GM21529 (cell line): Measurements from ENCODE around the gene RUNX1.
"Not testable (repeated sequence)": the region's sequence is repeated elsewhere in the genome, so short reads cannot be mapped to it uniquely, and the experiment has no call there.

ENCODE experiments used
- ATAC-seq: cut with Tn5 transposase; IDR thresholded peaks from one replicate; pipeline ENCODE4 v1.9.1; 2021; ENCODE audit not compliant: unreplicated experiment

RUNX1 gene

DNA sequence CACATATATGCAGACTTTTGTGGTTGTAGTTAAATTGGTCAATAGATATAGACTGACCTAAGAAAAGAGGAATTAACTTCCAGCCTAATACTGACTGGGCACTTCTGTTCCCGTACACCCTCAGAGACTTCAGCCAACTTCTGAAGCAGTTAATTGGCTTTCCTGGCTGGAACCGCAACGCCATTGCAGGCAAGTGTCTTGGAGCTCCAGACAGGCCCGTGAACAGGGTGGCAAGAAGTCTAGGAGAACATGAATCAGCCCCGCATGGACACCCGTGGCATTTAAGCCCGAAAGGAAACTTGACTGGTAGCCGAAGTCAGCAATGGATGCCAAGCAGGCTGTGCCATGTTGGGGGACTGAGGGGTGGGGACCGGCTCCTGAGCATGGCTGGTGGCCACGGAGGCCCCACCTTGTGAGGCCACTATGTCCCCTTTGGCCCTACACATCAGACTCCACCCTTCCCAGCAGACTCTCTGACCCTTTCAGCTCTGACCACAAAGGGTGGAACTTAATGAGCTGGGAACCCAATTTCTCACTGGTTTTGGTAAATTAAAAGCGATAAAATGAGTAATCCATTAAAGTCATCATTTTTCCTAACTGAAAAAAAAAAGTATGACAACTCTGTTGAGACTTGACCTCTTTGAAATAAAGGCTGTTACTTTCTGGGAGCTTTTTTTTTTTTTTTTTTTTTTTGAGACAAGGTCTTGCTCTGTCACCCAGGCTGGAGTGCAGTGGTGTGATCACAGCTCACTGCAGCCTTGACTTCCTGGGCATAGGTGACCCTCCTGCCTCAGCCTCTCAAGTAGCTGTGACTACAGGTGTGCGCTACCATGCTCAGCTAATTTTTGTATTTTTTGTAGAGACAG lies 54.1 kb downstream of the RUNX1 start:
- no peak for ATAC-seq

DNA sequence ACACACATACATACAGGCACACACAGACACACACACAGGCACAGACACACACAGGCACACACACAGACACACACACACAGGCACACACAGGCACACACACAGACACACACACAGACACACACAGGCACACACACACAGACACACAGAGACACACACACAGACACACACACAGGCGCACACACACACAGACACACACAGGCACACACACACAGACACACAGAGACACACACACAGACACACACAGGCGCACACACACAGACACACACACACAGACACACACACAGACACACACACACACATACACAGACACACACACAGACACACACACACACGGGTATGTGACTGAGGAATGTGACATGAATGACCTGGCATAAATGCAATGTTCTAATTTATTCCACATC lies 55.6 kb downstream of the RUNX1 start:
- not testable (repeated sequence) for ATAC-seq

DNA sequence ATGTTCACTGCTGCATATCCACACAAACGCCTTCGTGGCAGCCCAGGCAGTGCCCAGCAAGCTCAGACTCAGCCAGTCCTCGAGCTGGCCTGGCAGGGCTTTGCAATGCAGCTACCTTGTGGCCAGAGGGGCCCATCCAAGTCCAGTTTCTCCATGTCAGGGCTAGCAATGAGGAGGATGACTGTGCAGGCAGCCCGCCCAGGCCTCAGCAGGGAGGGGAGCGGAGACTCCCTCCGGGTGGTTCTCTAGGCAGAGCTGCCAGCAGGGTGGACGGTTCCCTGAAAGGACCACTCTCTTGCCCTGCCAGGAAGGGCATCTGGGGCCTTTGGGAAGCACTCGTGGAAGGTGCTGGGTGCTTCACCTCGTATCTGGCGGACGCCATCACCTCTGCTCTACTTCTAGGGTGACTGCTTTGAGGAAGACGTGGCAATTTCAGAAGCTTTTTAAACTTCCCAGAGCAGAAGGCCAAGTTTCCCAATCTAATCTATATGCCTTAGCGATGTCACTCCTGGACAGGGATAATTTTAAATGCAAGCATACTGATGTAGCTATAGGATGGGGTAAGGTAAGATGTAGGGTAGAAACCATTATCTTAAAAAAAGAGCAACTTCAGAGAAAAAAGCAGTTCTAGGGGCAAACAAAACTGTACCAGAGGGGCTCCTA lies 56.2 kb downstream of the RUNX1 start:
- no peak for ATAC-seq

DNA sequence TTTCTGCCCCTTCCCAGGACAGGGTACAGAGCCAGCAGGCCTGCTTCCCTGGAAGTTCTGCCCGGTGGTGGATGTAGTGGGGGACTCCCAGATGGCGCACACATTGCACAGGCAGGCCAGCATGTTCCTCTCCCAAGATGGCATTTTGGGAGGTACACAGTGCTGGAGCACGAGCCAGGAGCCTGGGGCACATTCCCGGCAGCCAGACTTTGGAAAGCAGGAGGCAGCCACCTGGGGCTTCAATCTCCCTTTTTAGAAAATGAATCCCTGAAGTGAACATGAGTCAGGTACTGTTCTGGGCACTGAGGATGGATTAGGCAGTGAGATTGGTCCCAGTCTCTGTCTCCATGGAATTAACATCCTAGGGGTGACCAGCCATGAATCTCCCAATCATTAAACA lies 56.9 kb downstream of the RUNX1 start:
- ATAC-seq: no peak

GRCh38 chr21:34991366-34991957 lies 57.6 kb downstream of the RUNX1 start:
- ATAC-seq: no peak

- no peak for ATAC-seq
Measured at GRCh38 chr21:34990842-34991241, 58.3 kb downstream of the RUNX1 start.

GRCh38 chr21:34989337-34990151 lies 59.6 kb downstream of the RUNX1 start:
- ATAC-seq: peak; percentile 32

- no peak for ATAC-seq
Measured at GRCh38 chr21:34988625-34989024, 60.5 kb downstream of the RUNX1 start.

DNA sequence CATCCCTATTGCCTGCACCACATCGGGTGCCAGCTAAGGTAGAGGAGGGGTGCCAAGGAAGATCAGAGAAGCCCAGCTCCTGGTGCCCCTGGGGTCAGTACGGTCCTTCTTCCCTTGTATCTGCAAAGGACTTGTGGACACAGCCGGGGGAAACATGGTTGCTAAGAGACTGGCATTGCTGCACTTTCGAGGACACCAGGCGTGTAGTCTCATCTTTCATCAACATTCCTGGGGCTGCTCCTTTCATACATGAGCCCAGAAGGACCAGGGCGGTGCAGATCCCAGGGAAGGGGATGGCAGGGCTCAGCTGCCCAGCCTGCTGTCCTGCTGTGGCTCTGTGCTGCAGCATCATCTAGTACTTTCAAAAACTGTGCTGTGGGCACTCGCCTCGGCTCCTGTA lies 61.0 kb downstream of the RUNX1 start:
- ATAC-seq: no peak

DNA sequence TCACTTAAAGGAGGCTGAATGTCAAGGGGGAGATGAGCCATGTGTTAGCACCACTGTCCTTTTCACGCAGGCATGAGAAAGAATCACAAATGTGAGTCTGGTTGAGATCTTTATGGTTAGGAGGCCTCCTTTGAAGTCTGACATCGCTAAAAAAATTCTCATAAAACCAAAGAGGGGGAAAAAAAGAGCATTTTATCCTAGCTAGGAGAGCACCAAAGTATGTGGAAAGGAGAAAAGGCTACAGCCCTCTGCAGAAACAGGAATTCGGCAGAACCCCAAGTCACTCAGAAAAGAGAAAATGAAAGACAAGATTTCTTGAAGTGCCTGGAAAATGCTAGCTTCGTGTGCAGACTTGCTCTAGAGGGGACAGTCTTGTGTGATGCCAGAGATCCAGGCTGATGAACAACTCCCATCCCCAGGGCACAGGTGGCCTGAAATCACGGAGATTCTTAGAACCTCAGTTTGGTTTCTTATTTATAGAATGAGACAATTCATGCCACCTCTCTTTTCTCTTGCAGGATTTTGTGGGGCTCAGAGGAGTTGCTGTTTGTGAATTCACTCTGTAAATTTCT lies 61.5 kb downstream of the RUNX1 start:
- ATAC-seq: no peak

- ATAC-seq: peak; percentile 57
Measured at GRCh38 chr21:34986561-34987500, 62.3 kb downstream of the RUNX1 start.

DNA sequence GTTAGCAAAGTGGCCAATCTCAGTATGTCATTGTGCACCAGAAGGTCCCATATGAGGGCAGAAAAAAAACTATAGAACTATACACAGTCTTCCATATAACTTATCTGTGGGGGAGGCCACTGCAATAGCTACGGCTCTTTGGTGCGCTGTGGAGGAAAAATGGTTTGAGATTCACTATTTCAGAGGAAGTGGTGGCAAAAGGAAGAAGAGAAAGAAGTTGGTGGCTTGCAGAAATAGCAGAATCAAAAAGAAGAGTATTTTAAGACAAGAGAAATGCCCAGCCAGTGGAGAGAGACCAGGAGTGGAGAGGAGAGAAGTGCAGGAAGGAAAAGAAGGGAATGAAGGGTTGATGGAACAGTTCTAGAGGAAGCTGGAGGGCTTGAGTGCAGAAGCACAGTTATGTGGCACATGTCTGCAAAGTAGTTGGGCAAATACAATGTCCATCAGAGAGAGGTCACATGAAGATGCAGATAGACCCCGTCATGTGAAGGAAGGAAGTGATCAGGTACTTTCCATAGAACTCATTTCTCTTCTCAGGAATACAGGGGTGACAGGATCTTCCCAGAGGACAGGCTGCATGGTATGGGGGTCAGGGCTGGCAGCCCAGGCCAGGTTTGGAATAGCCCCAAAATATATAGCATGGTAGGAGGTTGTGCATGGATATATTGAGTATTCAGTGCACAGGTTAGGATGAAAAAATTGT lies 64.6 kb downstream of the RUNX1 start:
- no peak for ATAC-seq

DNA sequence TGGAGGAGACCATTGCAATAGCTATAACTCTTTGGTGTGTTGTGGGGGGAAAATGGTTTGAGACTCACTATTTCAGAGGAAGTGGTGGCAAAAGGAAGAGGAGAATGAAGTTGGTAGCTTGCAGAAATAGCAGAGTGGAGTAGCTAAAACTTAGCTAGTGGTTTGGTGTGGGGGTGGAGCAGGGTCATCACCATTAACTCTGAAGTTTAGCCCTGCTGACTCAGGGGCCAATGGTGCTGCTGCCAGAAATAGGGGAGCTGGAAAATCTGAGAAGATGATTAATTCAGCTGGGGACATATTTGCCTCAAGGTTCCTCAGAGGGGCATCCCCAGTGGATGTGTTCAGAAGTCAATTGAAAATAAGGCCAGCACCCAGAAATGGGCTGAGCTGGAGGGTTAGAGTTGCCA lies 65.4 kb downstream of the RUNX1 start:
- ATAC-seq: no peak

DNA sequence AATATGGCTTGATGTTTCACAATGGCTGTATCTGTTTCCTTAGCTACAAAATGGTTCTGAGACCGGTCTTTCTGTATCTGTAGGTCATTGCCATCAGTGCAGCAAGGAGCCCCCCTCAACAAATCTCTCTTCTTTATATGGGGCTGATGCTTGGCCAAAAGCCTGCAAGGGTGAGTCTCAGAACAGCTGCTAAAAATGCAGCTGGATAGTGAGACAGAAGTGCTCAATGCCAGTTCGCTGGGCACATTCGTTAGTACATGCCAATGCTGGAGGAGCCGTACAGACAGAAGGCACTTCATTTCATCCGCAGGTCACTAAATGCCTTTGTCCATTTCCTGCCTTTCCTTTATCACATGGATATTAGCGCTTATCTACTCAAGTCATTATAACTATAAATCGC lies 67.3 kb downstream of the RUNX1 start:
- no peak for ATAC-seq

DNA sequence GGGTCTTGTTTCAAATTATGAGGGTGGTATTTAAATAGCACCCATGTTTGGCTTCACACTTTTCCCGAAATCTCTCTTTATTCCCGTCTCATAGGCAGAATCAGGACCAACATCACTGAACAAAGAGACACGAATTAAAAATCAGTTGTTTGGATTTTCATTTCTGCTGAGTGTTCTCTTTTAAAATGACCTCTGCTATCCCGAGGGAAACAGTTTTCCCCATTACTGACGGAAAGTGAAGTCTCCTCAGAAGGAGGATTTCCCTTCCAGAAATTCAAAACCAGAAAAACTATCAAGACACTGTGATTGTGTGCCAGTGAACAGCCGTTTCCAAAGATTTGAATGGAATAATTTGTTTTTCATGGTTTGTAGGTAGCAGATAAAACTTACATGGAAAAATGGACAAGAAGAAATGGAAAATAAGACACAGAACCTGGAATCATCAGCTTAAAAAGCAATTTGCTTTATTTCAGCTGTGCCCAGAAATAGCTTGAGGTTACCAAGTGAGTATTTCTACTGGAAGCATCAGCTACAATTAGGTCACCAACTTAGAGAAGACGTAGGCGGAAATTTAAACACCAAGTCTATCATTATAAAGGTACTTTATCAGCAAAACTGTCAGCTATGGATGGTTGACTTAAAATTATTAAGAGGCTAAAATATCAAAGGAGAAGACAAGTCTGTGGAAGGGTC lies 68.5 kb downstream of the RUNX1 start:
- ATAC-seq: no peak

DNA sequence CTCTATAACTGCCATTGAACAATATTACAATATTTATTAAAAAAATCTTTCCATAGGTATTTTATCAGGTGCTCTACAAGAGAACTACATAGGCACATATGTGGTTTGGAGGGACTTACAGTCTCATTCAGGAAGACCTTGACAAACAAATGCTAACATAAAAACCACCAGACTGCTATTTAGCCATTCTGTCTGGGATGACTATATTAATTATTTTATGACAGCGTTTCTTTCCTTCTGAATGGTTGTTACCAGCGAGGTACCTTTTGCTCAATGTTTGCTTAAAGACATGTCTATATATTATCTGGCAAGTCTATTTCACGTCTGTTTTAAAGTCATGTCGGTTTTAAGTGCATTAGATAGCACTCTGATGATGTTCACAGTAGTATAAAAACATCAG lies 69.7 kb downstream of the RUNX1 start:
- ATAC-seq: no peak

DNA sequence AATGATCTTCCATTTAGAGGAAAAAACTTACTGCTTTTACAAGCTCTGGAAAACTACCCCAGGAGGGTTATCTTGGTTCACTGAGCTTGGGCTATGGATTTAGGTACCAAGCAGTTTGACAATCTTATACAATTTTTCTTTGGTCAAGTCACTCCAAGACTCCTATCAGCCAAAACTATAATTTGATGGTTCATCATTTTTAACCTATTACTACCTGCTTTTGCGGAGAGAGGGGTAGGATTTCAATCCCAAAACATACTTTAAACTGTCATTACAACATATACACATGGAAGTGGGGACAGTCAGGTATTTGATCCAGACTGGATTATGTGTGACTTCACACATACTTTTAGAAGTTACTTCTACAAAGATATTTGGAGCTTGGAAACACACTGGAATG lies 71.8 kb downstream of the RUNX1 start:
- no peak for ATAC-seq

GRCh38 chr21:34974162-34974981 lies 74.7 kb downstream of the RUNX1 start:
- ATAC-seq: peak; percentile 84
